ENCODE measurements around the gene FAM217B.

The FAM217B gene

GRCh38 chr20:59972037-59972801 is 32.0 kb downstream of the FAM217B start:
- DNase-seq, result no peak

DNA sequence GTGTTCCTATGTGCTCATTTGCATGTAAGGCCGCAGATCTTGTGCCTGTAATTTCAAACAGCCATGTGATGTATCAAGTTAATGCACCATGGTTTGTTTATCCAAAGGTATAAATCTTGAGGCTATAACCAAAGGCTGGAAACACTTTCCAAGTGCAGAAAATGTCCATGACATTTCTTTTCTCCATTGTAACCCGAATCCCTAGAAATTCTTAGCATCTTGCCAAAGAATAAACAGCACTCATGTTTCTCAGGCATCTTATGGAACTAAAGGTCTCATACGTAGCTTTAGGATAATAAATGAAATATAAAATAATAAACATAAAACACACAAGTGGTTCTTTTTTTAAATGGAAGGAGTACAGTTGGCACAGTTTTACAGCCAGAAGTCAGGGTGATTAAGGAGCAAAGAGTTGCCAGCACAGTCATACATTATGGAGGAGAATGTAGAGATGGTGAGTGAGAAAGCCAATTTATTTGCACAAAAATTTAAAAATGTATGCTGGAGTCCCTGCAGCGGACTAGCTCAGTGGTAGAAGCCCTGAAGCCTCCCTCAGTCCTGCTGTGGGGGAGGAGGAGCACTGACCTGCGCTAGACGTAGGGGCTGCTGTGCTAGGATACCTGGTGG is 36.1 kb downstream of the FAM217B start:
- DNase-seq, result no peak

- peak in 27 of 56 donors; percentile 9 to 62 (median 25) for DNase-seq
These were observed 36.9 kb downstream of the FAM217B start for GRCh38 chr20:59977086-59977485.

GRCh38 chr20:59983076-59983475 is 42.9 kb downstream of the FAM217B start:
- peak in 2 of 56 donors; percentile 13 to 19 for DNase-seq

- no peak for DNase-seq
These were observed 44.4 kb downstream of the FAM217B start for GRCh38 chr20:59984541-59984940.

DNA sequence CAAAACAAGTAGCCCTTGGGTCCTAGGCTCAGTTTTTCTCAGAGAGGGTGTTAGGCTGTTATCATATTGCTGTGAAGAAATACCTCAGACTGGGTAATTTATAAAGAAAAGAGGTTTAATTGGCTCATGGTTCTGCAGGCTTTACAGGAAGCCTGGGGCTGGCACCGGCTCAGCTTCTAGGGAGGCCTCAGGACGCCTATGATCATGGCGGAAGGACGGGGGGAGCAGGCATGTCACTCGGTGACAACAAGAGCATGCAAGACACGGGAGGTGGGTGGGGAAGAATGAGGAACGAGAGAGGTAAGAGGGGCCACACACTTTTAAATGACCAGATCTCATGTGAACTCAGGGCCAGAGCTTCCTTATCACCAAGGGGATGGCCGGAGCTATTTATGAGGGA is 45.0 kb downstream of the FAM217B start:
- no peak for DNase-seq

- DNase-seq, result no peak
These were observed 45.7 kb downstream of the FAM217B start for GRCh38 chr20:59985864-59986263.

DNA sequence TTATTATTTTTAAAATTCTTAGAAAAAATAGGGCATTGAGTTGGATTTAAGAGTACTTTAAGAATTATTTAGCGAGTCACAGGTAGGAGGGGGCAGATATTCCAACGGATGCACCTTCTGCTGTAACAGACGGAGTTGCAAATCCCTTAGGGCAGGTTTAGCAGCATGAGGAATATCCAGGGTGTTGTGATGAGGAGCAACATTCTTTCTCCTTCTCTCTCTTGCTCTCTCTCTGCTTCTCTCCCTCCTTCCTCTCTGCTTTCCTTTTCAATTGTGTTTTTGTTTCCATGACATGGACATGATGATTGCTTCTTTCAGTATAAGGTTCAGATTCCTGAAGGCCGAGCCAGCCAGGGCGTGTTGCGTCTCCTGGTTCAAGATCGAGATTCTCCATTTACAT is 46.9 kb downstream of the FAM217B start:
- no peak for DNase-seq

DNA sequence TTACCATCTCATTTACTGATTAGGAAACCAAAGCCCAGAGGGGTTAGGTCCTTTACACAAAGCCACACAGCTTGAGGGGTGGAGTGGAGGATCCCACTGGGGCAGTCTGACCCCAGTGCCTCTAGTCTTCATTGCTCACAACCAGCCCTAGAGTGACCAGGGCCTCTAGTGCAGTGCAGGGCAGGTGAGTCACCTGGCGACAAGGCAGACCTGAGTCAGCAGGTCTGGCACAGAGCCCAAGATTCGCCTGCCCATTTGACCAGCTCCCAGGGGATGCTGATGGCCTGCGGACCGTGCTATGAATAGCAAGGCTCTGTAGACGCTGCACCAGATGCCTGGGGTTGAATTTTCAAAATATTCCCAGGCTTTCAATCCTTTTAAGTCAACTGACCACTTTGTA is 48.0 kb downstream of the FAM217B start:
- no peak for DNase-seq

DNA sequence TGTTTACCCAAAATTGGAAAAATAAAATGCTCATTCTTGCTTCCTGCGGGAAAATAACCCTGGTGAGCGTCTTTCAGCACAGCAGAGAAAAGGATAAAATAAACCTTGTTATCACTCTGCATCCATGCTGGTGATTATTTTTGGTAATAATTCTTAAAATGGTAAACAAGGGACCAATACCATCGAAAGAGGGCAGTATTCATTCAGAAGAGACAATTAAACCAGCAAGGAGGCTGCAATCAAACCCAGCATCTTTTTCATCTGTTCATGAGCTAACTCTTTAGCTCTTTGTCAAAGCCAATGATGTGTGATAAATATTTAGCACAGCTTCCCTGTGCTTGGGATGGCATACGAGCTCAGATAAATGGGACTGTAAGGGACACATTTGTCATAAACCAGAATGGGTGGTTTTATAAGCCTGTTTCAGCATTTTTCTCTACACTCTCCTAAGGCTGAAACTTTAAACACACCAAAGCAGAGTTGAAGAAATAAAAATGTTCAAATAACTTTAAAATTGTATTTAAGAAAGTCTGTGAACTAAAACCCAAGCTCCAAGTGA is 52.4 kb downstream of the FAM217B start:
- no peak for DNase-seq

DNA sequence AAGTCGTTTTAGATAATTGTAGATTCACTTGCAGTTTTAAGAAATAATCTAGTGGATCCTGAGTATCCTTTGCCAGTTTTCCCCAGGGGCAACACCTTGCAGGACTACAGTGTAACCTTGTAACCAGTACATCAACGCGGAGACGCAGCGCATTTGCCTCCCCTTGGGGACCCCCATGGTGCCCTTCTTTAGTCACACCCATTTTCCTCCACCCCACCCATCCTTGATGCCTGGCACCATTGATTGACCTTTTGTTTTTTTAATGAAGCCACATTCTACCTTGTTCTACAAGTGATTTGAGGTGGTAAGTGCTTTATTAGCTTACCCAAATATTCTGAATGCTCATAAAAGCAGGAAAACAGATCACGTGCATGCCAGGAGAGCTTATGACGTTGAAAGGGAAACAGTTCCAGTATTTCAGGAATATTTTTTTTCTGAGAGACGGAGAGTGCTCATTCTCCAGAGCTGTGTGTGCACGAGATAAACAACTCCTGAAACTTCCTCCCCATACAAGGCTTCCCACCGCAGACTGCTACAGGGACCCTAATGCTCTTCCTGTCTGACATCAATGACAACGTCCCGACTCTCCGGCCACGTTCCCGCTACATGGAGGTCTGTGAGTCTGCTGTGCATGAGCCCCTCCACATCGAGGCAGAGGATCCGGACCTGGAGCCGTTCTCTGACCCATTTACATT is 53.7 kb downstream of the FAM217B start:
- DNase-seq, result no peak

DNA sequence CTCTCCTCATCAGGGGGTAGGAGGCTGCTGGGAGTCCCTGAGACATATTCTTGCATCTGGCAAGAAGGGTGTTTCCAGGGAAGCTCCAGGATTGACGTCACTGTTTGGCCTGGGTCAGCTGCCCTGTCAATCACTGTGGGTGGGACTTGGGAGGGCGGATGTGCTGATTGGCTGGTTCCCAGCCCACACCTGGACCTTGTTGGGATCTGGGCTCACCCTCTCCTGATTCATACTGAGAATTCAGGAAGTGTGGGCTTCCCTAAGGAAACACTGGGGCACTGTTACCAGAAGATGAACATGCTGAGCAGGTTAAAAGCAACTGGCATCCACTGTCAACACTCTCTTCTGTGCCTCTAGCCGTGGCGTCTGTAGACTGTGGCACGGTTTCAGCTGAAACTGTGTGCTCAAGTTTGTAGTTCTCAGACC is 54.5 kb downstream of the FAM217B start:
- no peak for DNase-seq

DNA sequence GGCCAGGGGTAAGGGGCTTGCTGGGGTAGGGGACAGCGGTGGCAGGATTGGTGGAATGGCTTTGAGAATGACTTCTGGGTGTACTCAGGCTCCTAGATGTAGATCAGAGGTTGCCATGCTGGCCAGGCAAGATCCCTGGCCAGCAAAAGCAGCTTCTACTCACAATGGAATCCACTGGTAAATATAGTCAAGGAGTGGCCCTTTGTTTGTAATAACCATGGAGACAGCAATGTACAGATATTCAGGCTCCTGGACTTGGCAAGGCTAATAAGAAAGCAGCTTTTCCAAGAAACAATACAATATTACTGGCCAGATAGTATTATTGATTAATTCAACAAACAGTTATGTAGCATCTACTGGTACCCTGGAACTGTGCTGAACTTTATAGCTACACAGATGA is 55.9 kb downstream of the FAM217B start:
- DNase-seq, result no peak

GRCh38 chr20:59997896-59998295 is 57.7 kb downstream of the FAM217B start:
- DNase-seq, result no peak
